ENCODE data around the gene FAM193A.

DNA sequence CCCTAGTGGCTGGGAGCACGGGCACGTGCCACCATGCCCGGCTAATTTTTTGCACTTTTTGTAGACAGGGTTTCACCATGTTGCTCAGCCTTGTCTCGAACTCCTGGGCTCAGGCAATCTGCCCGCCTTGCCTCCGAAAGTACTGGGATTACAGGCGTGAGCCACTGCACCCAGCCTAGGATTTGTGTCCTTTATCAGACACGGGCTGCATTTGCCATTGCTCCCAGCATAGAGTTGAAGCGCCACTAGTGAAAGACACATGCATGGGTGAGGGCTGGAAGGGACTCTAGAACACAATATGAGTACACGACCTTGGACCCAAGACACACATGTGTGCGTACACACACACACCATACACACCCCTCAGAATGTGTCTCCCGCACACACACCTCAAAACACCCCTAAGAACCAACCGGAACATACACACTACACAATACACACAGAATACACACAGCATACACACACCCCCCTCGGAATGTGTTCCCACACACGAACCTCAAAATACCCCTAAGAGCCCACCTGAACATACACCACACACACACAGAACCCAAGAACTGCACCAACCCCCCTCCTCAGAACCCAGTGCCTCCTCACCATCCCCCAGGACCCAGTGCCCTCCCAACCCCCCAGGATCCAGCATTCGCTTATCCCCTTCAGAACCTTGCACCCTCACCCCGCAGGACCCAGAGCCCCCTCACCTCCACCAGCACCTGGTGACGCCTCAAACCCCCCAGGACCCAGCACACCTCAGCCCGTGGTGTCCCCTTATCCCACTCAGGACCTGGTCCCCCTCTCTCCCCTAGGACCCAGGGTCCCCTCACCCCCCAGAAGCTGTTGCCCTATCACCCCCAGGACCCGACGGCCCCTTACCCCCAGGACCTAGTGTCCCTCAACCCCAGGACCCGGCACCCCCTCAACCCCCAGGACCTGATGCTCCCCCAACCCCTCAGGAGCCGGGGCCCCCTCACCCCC is 218.7 kb downstream of the FAM193A start:
- TF ChIP-seq, protein P1, sequence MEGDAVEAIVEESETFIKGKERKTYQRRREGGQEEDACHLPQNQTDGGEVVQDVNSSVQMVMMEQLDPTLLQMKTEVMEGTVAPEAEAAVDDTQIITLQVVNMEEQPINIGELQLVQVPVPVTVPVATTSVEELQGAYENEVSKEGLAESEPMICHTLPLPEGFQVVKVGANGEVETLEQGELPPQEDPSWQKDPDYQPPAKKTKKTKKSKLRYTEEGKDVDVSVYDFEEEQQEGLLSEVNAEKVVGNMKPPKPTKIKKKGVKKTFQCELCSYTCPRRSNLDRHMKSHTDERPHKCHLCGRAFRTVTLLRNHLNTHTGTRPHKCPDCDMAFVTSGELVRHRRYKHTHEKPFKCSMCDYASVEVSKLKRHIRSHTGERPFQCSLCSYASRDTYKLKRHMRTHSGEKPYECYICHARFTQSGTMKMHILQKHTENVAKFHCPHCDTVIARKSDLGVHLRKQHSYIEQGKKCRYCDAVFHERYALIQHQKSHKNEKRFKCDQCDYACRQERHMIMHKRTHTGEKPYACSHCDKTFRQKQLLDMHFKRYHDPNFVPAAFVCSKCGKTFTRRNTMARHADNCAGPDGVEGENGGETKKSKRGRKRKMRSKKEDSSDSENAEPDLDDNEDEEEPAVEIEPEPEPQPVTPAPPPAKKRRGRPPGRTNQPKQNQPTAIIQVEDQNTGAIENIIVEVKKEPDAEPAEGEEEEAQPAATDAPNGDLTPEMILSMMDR (IDR thresholded peaks at IDR 0.05; ENCODE audit: insufficient read depth, low read depth, low read length): no peak
- no peak for TF ChIP-seq EZH2 (IDR thresholded peaks at IDR 0.05; ENCODE audit: insufficient read depth, low read length)
